HepG2 (cell line): ENCODE data around the gene YBX2. TPM values are rescaled to one million over a fixed set of nuclear protein-coding genes. Genes with fewer than 3 reads are reported as not detected.

Experiments
- ATAC-seq: fragments of 200-7000 bp; cut with Tn5 transposase; 3 replicates; pipeline ENCODE4 v1.9.1; 2020; ENCODE audit warnings: mild to moderate bottlenecking, moderate library complexity
- BruUV-seq: library from RNA; stranded (reverse); fragments of 400-500 nt; replicated peaks from 2 replicates; lab custom pipeline; 2021; lab: Mats Ljungman, UMichigan
- CTCF ChIA-PET: fragments of 300-600 bp; formaldehyde crosslinking; extraction: SDS; loops from one replicate; lab custom pipeline; 2021; ENCODE audit warnings: low total read pairs, inconsistent platforms, low intra/inter-chr PET ratio; lab: Yijun Ruan, JAX
- POLR2A ChIA-PET: fragments of 350-600 bp; sonication (Branson Sonifier 250); formaldehyde crosslinking; loops from one replicate; lab custom pipeline; 2020; ENCODE audit warnings: antibody characterized with exemption, inconsistent platforms; lab: Yijun Ruan, JAX
- DNase-seq: peaks from one replicate; pipeline ENCODE4 v3.0.0-alpha.2; 2015; ENCODE audit warnings: low spot score
- FAIRE-seq: peaks from 3 replicates; lab custom pipeline; 2011; peaks lifted over from hg19 to GRCh38; lab: Jason Lieb, UNC
- H2AFZ ChIP-seq: one replicate; pipeline ENCODE4 v1.6.1; 2011; ENCODE audit warnings: low read length, inconsistent platforms
- H3K27ac ChIP-seq: fragments of 300-600 bp; 3 replicates; pipeline ENCODE4 v1.8.0; 2011; ENCODE audit warnings: mixed run types, mild to moderate bottlenecking, mixed read lengths, low read length, inconsistent platforms; ENCODE audit not compliant: insufficient read depth; ENCODE audit errors: extremely low read length
- H3K27me3 ChIP-seq, 2 experiments: fragments of 200-600 bp in 1 of 2; 2 replicates in 1 of 2; 3 replicates in 1 of 2; pipeline versions ENCODE4 v1.6.0 to v1.8.0; 2011; ENCODE audit warnings: low read length in 2 of 2, mild to moderate bottlenecking in 2 of 2, moderate library complexity in 2 of 2, inconsistent platforms in 1 of 2; ENCODE audit not compliant: insufficient read depth in 2 of 2, control insufficient read depth in 1 of 2
- H3K36me3 ChIP-seq, 2 experiments: fragments of 200-600 bp in 1 of 2; replicated peaks in 1 of 2; 2 replicates in 1 of 2; 3 replicates in 1 of 2; pipeline versions ENCODE4 v1.5.1 to v1.8.0; 2011; ENCODE audit warnings: low read length in 2 of 2, inconsistent platforms in 1 of 2; ENCODE audit not compliant: insufficient read depth in 2 of 2, control insufficient read depth in 1 of 2
- H3K4me1 ChIP-seq: 2 replicates; pipeline ENCODE4 v1.5.1; 2012; ENCODE audit warnings: low read length, inconsistent platforms; ENCODE audit not compliant: insufficient read depth
- H3K4me2 ChIP-seq: 2 replicates; pipeline ENCODE4 v1.6.0; 2011; ENCODE audit warnings: low read depth, low read length, inconsistent platforms
- H3K4me3 ChIP-seq, 3 experiments: fragments of 200-600 bp in 1 of 3; sonication (generic), shearing (Covaris generic) in 1 of 3; replicated peaks in 1 of 3; 2 replicates each; pipeline ENCODE4 v1.5.1; 2011 to 2016; ENCODE audit warnings: low read length in 3 of 3, inconsistent platforms in 2 of 3, low read depth in 2 of 3, mild to moderate bottlenecking in 2 of 3, control low read depth in 1 of 3, mixed read lengths in 1 of 3; ENCODE audit not compliant: insufficient read depth in 1 of 3
- H3K79me2 ChIP-seq: one replicate; pipeline ENCODE4 v1.6.1; 2011; ENCODE audit warnings: low read length, inconsistent platforms; ENCODE audit not compliant: insufficient read depth
- H3K9ac ChIP-seq: 2 replicates; pipeline ENCODE4 v1.6.0; 2011; ENCODE audit warnings: mild to moderate bottlenecking, low read depth, low read length, inconsistent platforms; ENCODE audit not compliant: insufficient read depth
- H3K9me3 ChIP-seq: 2 replicates; pipeline ENCODE4 v1.5.1; 2012; ENCODE audit warnings: mild to moderate bottlenecking, low read length
- H4K20me1 ChIP-seq: 2 replicates; pipeline ENCODE4 v1.6.0; 2011; ENCODE audit warnings: inconsistent platforms, mild to moderate bottlenecking, low read length, moderate library complexity; ENCODE audit not compliant: insufficient read depth
- ATF4 ChIP-seq, 2 experiments: fragments of 450-650 bp in 1 of 2; sonication (generic) in 1 of 2; formaldehyde crosslinking; IDR thresholded peaks; 2 replicates each; pipeline versions ENCODE4 v1.5.0 to v1.8.0; 2020 to 2022; ENCODE audit warnings: mild to moderate bottlenecking in 1 of 2, missing genetic modification reagents in 1 of 2
- CAMTA2 ChIP-seq: sonication (generic); formaldehyde crosslinking; IDR thresholded peaks from 2 replicates; pipeline ENCODE4 v1.4.0; 2020; ENCODE audit warnings: mild to moderate bottlenecking, missing genetic modification reagents, borderline replicate concordance
- JUND ChIP-seq: sonication (generic); formaldehyde crosslinking; IDR thresholded peaks from 2 replicates; pipeline ENCODE4 v1.8.0; 2022; ENCODE audit warnings: mild to moderate bottlenecking, missing genetic modification reagents
- KDM5B ChIP-seq: sonication (generic); formaldehyde crosslinking; IDR thresholded peaks from 2 replicates; pipeline ENCODE4 v1.4.0; 2020; ENCODE audit warnings: missing genetic modification reagents, mild to moderate bottlenecking, borderline replicate concordance
- MLLT10 ChIP-seq: sonication (generic); formaldehyde crosslinking; IDR thresholded peaks from 2 replicates; pipeline ENCODE4 v1.4.0; 2020; ENCODE audit warnings: missing genetic modification reagents
- MTA1 ChIP-seq: sonication (generic); formaldehyde crosslinking; IDR thresholded peaks from 2 replicates; pipeline ENCODE4 v1.4.0; 2020; ENCODE audit warnings: missing genetic modification reagents, mild to moderate bottlenecking, borderline replicate concordance
- MTF2 ChIP-seq: sonication (generic); formaldehyde crosslinking; IDR thresholded peaks from 2 replicates; pipeline ENCODE4 v1.5.0; 2020; ENCODE audit warnings: missing genetic modification reagents, borderline replicate concordance
- RBFOX2 ChIP-seq: fragments of 200-400 bp; formaldehyde crosslinking; IDR thresholded peaks from 2 replicates; pipeline ENCODE4 v1.6.1; 2017; ENCODE audit warnings: low read depth, mild to moderate bottlenecking, low read length
- SMARCC2 ChIP-seq: fragments of 450-650 bp; IDR thresholded peaks from 2 replicates; pipeline ENCODE4 v1.6.1; 2017; ENCODE audit warnings: antibody characterized with exemption, mild to moderate bottlenecking
- TEAD2 ChIP-seq: sonication (generic); formaldehyde crosslinking; IDR thresholded peaks from 2 replicates; pipeline ENCODE4 v1.9.0; 2021; ENCODE audit warnings: missing genetic modification reagents
- ZNF503 ChIP-seq: sonication (generic); formaldehyde crosslinking; IDR thresholded peaks from 2 replicates; pipeline ENCODE4 v1.4.0; 2020; ENCODE audit warnings: missing genetic modification reagents
- ZNF543 ChIP-seq: sonication (generic); formaldehyde crosslinking; IDR thresholded peaks from 2 replicates; pipeline ENCODE4 v1.4.0; 2020; ENCODE audit warnings: mild to moderate bottlenecking, missing genetic modification reagents
- ZNF619 ChIP-seq: sonication (generic); formaldehyde crosslinking; IDR thresholded peaks from 2 replicates; pipeline ENCODE4 v1.4.0; 2020; ENCODE audit warnings: mild to moderate bottlenecking, missing genetic modification reagents
- WGBS: methylation state at CpG from one replicate; pipeline ENCODE4 v1.1.6; 2017; ENCODE audit warnings: low lambda C conversion rate; 5-methylcytosine and 5-hydroxymethylcytosine counted together
- in situ Hi-C: cut with HindIII; loops from 2 replicates; pipeline ENCODE4 v1.10.0; 2017; ENCODE audit warnings: low pct_unique_long_range_greater_than_20kb; ENCODE audit not compliant: extremely low pct_ligation_motif_present
- intact Hi-C: fragments of 100-400 bp; cut with micrococcal nuclease; formaldehyde crosslinking; loops from one replicate; pipeline ENCODE4 v1.10.0; 2022; ENCODE audit not compliant: unreplicated experiment
- polyA plus RNA-seq, 8 experiments: library from polyadenylated mRNA; depleted of rRNA in 3 of 8; stranded (reverse) in 7 of 8; unstranded in 1 of 8; fragments of >200 nt; fragmentation: Illumina TruSeq in 4 of 8; extraction: Trizol in 4 of 8; gene quantifications; 2 replicates each; pipeline versions ENCODE4 v1.2.1 to v1.2.3, GENCODE V29; 2011 to 2016; ENCODE audit warnings: low read depth in 4 of 8, missing spikeins in 1 of 8, mixed read lengths in 1 of 8; ENCODE audit not compliant: insufficient read depth in 1 of 8
- total RNA-seq, 5 experiments: library from RNA; depleted of rRNA; stranded (reverse); fragments of >200 nt; fragmentation: Illumina TruSeq; extraction: Trizol; gene quantifications; 2 replicates each; pipeline ENCODE4 v1.2.3, GENCODE V29; 2016; ENCODE audit warnings: low read depth in 1 of 5
- TF ChIP-seq, protein P1 (sequence below): sonication (generic); formaldehyde crosslinking; IDR thresholded peaks from 2 replicates; pipeline ENCODE4 v1.5.0; 2020; ENCODE audit warnings: mild to moderate bottlenecking, missing genetic modification reagents, moderate library complexity

The YBX2 gene
- total and polyA plus RNA-seq, 2 of the 13 experiments (the other 11 are each of a cell fraction or from before 2014, with no cell fraction given): 0.12 to 0.22 TPM

- TF ChIP-seq ZNF503 (CRISPR knock-in tag): peak; percentile 76
- TF ChIP-seq, all 625 proteins: peak for 203
Measured at GRCh38 chr17:7329374-7329996, 35.0 kb upstream of the YBX2 start (continued).

DNA sequence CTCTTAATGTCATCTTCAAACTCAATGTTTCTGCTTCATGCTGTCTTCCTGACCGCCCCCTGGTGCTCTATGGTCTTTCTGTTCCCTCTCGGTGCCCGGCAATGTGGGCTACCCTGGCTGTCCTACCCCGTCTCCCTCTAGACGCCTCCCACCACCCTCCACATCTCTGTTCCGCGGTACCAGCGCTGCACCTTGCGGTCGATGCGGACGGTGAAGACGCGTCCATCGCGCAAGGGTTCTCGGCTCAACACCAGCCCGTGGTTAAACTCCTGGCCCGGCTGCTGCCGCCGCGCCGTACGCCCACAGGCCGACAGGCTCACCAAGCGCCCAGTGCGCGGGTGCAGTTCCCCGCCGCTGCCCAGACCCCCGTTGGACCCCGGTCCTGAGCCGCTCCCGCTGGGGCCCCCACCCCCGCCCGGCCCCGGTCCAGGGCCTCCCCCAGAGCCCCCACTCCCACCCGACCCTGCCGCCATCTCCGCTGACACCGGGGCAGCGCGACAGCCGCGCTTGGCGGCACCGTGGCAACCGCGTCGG, 34.5 kb upstream of the YBX2 start, which contains the start of gene NEURL4:
NEURL4 (minus strand) TSS at position 496 of the 534 bp plus-strand sequence; CDS start at position 473, 23 bp downstream.
- intact Hi-C loops: loop anchor here (1.0 to 2.0 kb wide), 2 partner anchors 22 to 116 kb away; partner anchors contain the start of gene CHRNB1
- H2AFZ ChIP-seq: peak within 1 kb of the TSS; percentile 68
- no peak for DNase-seq
- TF ChIP-seq SMARCC2: no peak
- peak; percentile 6; the same call in 1 of the 2 replicates for TF ChIP-seq JUND (CRISPR knock-in tag)
- 0 out of 2 replicates have a peak, but pooled peaks have one; percentile 9 for TF ChIP-seq MTA1
- peak; percentile 33; the same call in 1 of the 2 replicates for TF ChIP-seq ZNF543 (CRISPR knock-in tag)
- peak; percentile 7; the same call in 1 of the 2 replicates for TF ChIP-seq KDM5B
- no peak for TF ChIP-seq MLLT10
- 0 out of 4 replicates have a peak, but pooled peaks of 1 of the 2 experiments have one; percentile 18 for TF ChIP-seq ATF4 (CRISPR knock-in tag; IDR thresholded peaks at IDR 0.05)
- TF ChIP-seq RBFOX2: peak; percentile 71
- TF ChIP-seq, protein P1, sequence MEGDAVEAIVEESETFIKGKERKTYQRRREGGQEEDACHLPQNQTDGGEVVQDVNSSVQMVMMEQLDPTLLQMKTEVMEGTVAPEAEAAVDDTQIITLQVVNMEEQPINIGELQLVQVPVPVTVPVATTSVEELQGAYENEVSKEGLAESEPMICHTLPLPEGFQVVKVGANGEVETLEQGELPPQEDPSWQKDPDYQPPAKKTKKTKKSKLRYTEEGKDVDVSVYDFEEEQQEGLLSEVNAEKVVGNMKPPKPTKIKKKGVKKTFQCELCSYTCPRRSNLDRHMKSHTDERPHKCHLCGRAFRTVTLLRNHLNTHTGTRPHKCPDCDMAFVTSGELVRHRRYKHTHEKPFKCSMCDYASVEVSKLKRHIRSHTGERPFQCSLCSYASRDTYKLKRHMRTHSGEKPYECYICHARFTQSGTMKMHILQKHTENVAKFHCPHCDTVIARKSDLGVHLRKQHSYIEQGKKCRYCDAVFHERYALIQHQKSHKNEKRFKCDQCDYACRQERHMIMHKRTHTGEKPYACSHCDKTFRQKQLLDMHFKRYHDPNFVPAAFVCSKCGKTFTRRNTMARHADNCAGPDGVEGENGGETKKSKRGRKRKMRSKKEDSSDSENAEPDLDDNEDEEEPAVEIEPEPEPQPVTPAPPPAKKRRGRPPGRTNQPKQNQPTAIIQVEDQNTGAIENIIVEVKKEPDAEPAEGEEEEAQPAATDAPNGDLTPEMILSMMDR (CRISPR knock-in tag): 0 out of 2 replicates have a peak, but pooled peaks have one; percentile 6
- TF ChIP-seq ZNF619 (CRISPR knock-in tag): no peak
- TF ChIP-seq TEAD2 (CRISPR knock-in tag): no peak
- no peak for TF ChIP-seq CAMTA2
- peak; percentile 42; the same call in 1 of the 2 replicates for TF ChIP-seq MTF2

More for the DNA sequence above, 34.5 kb upstream of the YBX2 start, which contains the start of gene NEURL4:
- FAIRE-seq (no peak), ATAC-seq (peak; percentile 53)
- ChIA-PET POLR2A (interaction anchor here (0.6 to 2.7 kb wide), 31 partner anchors 8 to 727 kb away, joined by 3 to 47 read pairs (median 4); partner anchors contain the start of genes ACADVL, ASGR1, ASGR2 and CTDNEP1), CTCF (no interaction called here)
- WGBS: under 1% methylated on average over 28 of the region's 50 CpGs
- Histone ChIP-seq H4K20me1 (no peaks in the 10 kb centered on the region), H3K4me3 (peak within 1 kb of the TSS; percentile 90 to 97 (median 91)), H3K27ac (peak within 1 kb of the TSS; percentile 63), H3K9me3 (no peaks in the 10 kb centered on the region), H3K36me3 (peaks cover 4 to 21% of the 10 kb centered on the region in 2 experiments), H3K79me2 (peaks cover 12% of the 10 kb centered on the region), H3K9ac (peak within 1 kb of the TSS; percentile 83), H3K4me2 (peak within 1 kb of the TSS; percentile 91), H3K4me1 (peaks cover 24% of the 10 kb centered on the region), H3K27me3 (peaks cover 0 to 4% of the 10 kb centered on the region in 2 experiments; a peak in 2 of 5 replicates)
- in situ Hi-C loops: no loop called here
- no TSS peak for BruUV-seq
